NCI-H510A (cell line): Measurements from ENCODE around the gene ABHD8.

Experiments used
- DNase-seq: peaks from one replicate; lab custom pipeline; 2025; lab: John Stamatoyannopoulos, UW

The ABHD8 gene

GRCh38 chr19:17321655-17322489 lies 18.6 kb upstream of the ABHD8 start:
- no peak for DNase-seq

DNA sequence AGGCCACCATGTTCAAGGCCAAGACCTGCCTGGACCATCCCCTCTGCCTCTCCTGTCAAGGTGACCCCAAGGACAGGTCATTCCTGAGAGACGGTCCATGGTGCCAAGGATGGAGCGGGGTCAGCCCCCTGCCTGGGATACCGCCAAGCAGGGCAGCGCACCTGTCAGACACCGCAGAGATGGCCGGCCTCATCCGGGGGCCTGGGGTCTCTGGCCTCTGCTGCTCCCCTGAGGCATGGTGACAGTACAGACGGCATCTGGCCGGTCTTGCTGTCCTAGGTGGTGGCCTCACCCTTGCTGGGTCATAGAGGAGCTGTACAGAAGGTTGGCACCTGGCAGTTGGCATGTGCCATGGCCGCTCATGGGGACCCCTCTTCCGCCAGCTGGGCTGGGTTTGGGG lies 17.2 kb upstream of the ABHD8 start:
- DNase-seq = no peak

DNA sequence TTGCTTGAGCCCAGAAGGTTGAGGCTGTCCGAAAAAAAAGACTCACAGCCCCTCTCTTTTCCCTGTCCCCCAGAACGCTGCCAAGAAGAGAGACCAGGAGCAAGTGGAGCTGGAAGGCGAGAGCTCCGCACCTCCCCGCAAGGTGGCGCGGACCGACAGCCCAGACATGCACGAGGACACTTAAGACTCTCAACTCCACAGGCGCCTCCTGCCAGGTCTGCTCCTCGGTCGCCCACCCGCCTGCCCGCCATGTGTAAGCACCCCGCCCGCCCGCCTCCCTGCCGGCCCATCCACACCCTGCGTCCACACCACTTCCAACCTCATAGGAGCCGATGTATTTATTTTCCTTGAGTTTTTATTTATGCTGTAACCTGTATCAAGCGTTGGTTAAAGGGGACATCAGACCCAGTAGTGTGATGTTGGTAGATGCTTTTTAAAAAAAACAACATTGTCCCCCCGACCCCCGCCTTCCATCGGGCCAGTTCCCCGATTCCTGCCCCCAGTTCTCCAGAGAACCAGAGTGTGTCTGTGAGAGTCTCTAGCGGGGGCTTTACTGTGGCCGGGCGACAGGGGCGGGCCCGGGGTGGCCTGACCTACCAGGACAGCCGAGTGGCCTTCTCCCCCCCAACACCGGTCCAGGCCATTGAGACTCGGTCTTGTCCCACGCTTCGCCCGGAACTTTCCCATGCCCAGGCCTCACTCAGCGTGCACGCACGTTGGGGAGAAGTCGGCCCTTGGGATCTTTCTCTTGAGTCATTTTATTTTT lies 16.4 kb upstream of the ABHD8 start:
- DNase-seq = no peak

DNA sequence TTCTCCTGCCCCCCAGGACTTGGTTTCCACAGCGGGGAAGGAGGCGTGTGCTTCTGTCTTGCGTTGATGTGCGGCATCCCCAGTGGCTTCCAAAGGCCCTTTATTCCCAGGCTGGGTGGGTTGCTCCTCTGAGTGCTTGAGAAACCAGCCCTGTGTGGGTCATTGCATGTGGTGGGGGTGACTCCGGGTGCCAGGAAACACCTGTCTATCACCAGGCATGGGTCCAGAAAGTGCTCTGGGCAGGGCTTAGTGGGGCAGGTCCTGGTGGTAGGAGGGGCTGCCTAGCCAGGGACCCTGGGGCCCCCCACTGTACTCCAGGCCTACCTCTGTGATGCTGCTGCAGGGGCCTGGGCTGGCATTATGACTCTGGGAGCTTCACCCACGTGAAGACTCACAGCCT lies 15.7 kb upstream of the ABHD8 start:
- no peak for DNase-seq

- no peak for DNase-seq
Observed at GRCh38 chr19:17314007-17314593, 10.9 kb upstream of the ABHD8 start.

GRCh38 chr19:17312189-17313113 lies 9.2 kb upstream of the ABHD8 start:
- DNase-seq = no peak

GRCh38 chr19:17311455-17312188 lies 8.4 kb upstream of the ABHD8 start:
- DNase-seq = no peak

DNA sequence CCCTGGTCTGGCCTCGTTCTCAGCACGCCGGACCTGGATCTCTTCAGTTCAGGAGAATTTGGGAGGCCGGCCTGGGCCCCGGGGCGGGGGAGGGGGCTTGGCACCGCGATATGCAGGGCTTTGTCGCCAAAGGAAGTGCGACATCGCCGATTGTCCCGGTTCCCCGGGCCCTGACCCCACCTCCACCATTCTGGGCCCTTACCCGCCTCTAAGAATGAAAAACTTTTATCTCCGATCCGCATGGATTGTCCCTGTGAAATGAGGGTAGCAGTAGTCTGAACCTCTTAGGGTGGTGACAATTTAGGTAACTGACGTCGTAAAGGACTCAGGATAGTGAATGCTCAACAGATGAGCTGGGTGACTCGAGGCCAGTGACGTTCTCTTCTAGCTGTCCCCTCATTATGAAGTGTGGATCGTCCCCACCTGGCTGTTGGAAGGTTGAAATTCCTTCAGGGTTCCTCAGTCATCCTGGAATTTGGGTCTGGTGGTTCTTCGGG lies 6.8 kb upstream of the ABHD8 start:
- DNase-seq = no peak

DNA sequence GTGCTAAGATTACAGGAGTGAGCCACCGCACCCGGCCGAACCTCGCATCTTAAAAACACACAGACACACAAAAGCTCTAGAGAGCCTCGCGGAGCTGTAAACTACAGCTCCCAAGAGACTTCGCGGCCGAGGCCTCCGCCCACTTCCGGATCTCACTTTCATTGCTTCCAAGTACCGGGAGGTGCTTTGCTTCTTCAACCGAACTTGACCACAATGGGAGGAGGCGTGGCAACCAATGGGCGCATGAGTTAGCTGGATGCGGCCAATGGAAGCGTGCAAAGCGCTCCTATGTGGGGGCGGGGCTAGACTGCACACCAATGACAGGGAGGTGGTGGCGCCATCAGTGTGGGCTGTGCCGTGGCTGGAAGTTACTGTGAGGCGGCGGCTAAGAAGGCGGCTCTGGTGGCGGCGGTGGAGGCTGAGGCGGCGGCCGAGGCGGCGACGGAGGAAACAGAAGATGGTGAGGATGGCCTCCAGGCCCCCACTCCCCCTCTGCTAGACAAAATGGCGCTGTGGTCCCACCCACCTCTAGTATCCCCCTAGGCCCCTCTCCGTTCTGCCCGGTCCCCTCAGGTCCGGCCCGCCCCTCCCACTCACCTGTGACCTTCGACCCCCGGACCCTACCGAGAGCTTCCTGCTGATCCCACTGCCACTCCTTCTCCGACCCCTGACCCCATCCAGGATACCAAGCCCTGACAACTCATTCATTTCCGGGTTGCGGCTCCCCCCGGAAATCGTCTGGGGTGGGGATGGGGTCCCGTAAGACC lies 6.2 kb upstream of the ABHD8 start, which contains the start of gene DDA1:
DDA1 (plus strand) TSS at position 366 of the 767 bp plus-strand sequence; CDS start at position 458, 92 bp downstream.
- peak; percentile 99 for DNase-seq

DNA sequence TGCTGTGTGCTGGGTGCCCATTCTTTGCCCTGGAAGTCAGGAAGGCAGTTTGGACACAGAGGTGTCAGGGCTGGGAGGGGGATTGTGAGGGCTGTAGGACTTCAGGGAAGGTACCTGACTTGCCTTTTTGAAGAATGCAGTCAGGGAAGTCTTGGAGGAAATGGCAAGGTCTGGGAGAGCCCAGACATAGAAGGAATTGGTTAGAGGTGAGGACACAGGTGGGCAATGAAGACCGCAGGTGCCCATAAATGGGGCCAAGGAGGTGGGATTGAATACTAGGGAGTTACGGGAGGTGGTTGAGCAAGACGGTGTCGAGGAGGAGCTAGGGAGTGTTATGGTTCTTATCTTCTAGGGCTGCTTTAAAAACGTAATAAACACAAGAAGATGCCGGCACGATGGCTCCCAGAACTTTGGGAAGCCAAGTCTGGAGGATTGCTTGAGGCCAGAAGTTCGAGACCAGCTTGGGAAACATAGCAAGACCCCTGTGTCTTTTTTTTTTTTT lies 4.7 kb upstream of the ABHD8 start:
- DNase-seq = no peak

GRCh38 chr19:17306285-17306714 lies 3.1 kb upstream of the ABHD8 start:
- DNase-seq = no peak

GRCh38 chr19:17305517-17306284 lies 2.5 kb upstream of the ABHD8 start, which contains the start of gene MRPL34:
Gene MRPL34 (plus strand): TSS chr19:17305872. CDS start chr19:17305893, 21 bp downstream.
- peak; percentile 100 for DNase-seq

DNA sequence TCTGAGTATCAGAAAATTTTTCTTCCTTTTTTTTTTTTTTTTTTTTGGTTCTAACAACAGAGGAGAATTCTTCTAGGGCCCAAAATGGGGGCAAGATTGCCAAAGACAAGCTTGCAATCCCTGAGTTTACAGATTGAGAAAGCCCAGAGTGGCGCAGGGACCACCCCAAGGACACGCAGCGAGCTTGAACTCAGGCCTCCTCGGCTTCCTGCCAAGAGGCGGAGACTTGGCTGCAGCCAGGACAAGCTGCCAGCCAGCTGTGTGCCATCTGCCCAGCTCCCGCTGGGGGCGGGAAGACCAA lies 1.9 kb upstream of the ABHD8 start:
- DNase-seq = no peak

DNA sequence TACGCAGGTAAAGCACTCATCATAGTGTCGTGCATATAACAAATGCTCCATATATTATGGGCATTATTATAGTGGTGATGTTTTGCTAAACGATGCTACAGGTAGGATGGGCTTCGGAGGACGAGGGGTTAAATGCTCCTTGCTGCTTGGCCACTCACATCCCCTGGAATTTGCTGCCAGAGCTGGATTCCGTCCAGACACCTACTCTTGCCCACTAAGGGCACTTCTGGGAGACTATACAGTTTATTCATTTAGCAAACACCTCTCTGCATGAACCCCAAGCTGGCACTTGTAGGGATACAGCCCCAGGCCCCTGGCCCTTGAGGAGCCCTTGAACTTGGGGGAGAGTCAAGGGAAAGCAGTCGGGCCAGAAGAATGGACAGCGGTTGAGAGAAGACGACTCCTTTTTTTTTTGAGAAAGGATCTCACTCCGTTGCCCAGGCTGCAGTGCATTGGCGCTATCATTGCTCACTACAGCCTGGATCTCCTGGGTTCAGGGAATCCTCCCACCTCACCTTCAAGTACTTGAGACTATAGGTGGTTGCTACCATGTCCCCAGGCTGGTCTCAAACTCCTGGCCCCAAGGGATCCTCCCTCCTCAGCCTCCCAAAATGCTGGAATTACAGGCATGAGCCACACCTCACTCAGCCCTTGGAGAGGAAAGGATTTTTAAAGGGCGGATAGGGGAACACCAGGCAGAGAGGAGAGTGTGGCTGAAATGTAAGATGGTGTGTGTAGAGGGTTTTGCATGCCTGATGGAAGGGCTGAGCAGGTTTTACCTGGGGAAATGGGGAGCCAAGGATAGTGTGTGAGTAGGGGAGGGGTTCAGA lies 1.4 kb upstream of the ABHD8 start:
- DNase-seq = no peak

DNA sequence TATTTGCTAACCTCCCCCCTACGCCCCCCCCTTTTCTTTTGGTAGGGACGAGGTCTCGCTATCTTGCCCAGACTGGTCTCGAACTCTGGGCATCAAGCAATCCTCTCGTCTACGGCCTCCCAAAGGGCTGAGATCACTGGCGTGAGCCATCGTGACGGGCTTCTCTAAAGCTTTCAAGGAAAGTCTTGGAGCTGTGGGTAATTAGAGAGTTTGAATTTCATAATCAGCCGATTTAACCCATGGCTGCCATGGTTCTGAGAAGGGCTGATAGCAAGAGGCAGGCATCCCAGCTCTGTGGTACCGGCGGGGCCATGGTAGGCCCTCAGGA lies 679 bp upstream of the ABHD8 start:
- no peak for DNase-seq

DNA sequence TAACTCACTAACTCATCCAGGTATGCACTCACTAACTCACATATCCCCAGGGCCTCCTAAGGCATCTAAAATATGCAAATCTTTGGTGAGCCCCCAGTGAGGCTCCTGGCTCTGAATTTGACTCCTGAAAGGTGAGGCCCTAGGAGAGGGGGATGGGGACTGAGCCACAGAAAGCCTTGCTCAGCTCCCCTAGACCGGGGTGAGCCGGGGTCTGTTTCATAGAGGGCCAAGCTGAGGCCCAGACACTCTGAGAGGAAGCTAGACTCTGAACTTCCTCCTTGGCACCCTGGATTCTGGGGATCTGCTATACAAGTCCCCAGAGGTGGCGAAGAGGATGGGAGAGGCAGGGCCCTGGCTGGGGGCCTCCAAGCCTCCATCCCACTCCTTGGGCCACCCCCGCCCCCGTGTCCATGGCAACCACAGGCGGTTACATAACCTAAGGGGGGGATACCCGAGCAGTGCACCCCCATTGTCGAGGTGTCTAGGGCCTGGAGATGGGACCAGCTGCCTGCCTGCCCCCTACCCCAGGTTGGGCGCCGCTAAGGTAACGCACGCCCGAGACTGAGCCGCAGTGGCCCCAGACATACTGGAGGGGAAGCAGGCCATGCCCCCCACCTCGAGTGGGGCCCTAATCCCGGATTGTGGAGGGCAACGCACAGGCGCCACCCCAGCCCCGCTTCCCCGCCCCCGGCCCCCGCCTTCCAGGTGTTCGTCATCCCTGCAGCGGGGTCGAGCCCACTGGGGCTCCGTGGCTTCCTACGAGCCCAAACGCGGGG lies 646 bp downstream of the ABHD8 start:
- DNase-seq = no peak

GRCh38 chr19:17300992-17301619 lies 2.1 kb downstream of the ABHD8 start:
- no peak for DNase-seq
